Esophagus squamous epithelium (tissue), 4 donors: Measurements from ENCODE around the gene VAV3.

Source experiments
- CTCF ChIP-seq, 6 experiments: fragments of 450-650 bp in 4 of 6; fragments of 200-600 bp in 2 of 6; sonication (generic) in 2 of 6; IDR thresholded peaks; one replicate each; pipeline ENCODE4 v1.5.1; 2016 to 2019; ENCODE audit warnings: antibody characterized with exemption in 6 of 6, mild to moderate bottlenecking in 4 of 6, moderate library complexity in 4 of 6
- POLR2A ChIP-seq, 4 donors: fragments of 450-650 bp; IDR thresholded peaks; one replicate each; pipeline ENCODE4 v1.6.1; 2017; ENCODE audit warnings: antibody characterized with exemption in 4 of 4, mild to moderate bottlenecking in 4 of 4, moderate library complexity in 3 of 4

- TF ChIP-seq CTCF (IDR thresholded peaks at IDR 0.05) (no peak), POLR2A (IDR thresholded peaks at IDR 0.05) (no peak)
Measured at GRCh38 chr1:107724648-107725047, 240.3 kb downstream of the VAV3 start.
